ENCODE measurements around the gene PUS3. TPM values are rescaled to one million over a fixed set of nuclear protein-coding genes. Genes with fewer than 3 reads are reported as not detected.

The PUS3 gene
- total RNA-seq, 1 donor from 2014 or later, result 31.3 TPM

DNA sequence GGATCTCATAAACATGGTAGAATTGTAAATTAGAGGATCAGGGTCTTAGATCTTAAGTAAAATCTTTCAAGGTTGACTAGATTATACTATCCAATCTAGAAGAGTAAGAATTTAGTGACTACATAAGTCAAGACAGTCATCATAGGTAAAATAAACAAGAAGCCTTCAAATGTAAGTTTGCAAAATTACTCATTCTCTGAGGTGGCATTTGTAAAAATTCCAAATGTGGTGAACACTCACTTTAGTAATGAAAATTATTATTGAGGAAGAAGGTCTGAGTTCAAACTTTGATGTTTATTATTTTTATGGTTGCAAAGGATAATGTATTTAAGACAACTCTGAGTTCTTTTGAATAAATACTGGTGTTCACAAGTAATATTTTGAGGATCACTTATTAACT is 10.9 kb downstream of the PUS3 start:
- Histone ChIP-seq H3K27ac (no peak overlapping the region), H3K36me3 (peaks cover 6 to 21% of the 10 kb centered on the region in 2 donors), H3K27me3 (no peaks in the 10 kb centered on the region), H3K9me3 (no peaks in the 10 kb centered on the region), H3K4me3 (no peak overlapping the region), H3K4me1 (peaks cover 0 to 2% of the 10 kb centered on the region in 2 donors)
- no peak for DNase-seq (ENCODE audit: low spot score in 2 of 2)
- intact Hi-C loops (cut with DNase I), result no loop called here
- TF ChIP-seq, protein P1, sequence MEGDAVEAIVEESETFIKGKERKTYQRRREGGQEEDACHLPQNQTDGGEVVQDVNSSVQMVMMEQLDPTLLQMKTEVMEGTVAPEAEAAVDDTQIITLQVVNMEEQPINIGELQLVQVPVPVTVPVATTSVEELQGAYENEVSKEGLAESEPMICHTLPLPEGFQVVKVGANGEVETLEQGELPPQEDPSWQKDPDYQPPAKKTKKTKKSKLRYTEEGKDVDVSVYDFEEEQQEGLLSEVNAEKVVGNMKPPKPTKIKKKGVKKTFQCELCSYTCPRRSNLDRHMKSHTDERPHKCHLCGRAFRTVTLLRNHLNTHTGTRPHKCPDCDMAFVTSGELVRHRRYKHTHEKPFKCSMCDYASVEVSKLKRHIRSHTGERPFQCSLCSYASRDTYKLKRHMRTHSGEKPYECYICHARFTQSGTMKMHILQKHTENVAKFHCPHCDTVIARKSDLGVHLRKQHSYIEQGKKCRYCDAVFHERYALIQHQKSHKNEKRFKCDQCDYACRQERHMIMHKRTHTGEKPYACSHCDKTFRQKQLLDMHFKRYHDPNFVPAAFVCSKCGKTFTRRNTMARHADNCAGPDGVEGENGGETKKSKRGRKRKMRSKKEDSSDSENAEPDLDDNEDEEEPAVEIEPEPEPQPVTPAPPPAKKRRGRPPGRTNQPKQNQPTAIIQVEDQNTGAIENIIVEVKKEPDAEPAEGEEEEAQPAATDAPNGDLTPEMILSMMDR (IDR thresholded peaks at IDR 0.05), result no peak

DNA sequence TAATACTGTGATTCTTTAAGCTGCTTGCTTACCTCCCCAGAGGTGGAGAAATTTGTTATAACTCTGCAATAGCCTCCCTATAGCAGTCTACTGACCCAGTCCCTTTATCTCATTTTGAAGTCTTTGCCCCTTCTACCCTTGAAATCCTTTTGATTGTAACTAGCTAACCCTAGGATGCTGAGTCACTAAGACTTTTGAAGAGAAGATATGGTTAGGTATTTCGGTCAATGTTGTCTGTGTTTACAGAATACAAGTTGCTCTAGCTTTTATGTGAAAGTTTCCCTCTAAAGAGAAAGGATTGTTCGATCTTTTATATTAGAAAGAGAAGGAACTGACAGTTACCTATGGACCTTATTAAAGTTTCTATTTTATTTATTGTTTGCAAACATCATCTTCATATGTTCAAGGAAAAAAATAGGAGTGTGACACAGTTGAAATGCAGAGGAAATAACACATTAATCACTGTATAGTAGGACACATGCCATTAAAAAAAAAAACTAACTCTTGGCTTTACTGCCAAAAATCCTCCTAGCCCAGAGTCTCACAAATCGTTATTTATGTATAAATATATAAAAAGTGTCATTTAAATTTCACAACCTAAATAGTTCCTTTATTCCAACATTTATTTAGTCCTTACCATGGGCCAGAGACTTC is 12.4 kb downstream of the PUS3 start:
- Histone ChIP-seq H3K27me3 (no peaks in the 10 kb centered on the region), H3K4me3 (no peak overlapping the region)
- TF ChIP-seq, protein P1 (IDR thresholded peaks at IDR 0.05), result no peak

DNA sequence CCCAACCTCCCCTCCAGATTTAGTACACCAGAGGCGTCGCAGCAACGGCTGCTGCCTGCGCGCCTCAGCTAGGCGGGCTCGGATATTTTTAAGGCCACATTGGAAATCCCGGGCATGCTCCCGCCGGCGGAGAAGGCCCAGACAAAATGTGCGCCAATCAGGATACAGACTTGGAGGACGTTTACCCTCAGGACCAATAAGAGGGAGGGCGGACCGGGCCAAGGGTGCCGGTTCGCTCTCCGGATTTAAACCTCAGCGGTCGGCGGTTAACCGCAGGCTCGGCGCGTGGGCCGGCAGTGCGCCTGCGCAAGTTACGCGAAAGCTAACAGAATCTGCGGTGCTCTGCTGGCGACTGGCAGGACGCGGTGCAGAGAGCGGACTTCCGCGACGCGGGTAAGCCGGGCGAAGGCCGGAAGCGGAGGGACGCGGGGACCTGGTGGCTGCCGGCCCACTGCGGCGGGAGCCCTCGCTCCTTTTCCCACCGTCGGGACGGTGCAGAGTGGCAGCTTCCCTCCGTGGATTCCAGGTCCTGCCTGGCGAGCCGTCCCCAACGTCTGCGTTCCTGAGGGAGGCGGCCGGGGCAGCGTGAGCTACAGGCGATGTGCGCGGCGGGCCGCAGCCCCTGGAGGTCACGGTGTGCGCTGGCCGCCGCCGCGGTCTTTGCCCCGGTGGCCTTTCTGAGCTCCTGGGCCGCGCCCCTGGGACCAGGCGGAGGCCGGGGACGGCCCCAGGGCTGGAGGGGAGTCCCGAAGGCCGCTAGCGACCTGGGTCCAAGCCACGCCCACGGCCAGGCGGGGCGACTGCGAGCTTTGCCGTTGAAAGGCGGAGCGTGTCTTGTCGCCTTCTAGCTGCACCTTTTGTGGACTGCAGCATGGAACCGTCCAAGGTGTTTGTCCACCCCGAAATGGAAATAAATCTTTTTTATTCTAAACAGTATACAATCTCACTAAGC is 15.4 kb downstream of the PUS3 start, which contains the start of gene HYLS1:
HYLS1 (plus strand) TSS at position 296 of the 952 bp plus-strand sequence. CDS start 11,701 bp downstream, outside the sequence.
- intact Hi-C loops (cut with DNase I), result loop anchor here (1.0 to 10.0 kb wide), 12 partner anchors 16 to 1243 kb away; partner anchors contain the start of genes CCDC15, CDON, CHEK1 and EI24

More for the DNA sequence above, 12.4 kb downstream of the PUS3 start:
- H3K9me3 ChIP-seq, result no peaks in the 10 kb centered on the region
- DNase-seq (ENCODE audit: low spot score in 2 of 2), result no peak
- H3K36me3 ChIP-seq, result peaks cover 6 to 18% of the 10 kb centered on the region in 2 donors
- peaks cover 2% of the 10 kb centered on the region in 2 donors for H3K4me1 ChIP-seq
- intact Hi-C loops (cut with DNase I), result no loop called here
- no peak overlapping the region for H3K27ac ChIP-seq

DNA sequence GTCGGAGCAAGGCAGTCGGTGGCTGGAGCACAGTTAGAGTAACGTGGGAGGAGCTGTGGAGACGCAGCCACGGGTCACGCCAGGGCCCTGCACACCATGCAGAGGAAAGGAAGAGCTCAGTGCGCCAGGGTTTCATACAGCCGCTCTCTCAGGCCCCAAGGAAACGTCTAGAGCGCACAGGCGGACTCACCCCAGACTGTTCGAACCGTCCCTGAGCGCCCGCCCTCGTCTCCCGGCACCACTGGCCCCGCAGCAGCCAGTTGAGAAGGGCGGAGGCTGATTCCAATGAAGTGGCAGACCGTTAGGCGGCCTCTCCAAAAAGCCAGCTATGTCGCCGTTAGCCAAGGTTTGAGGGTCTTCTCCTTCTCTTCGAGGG is 16.0 kb downstream of the PUS3 start:
- TF ChIP-seq, protein P1 (IDR thresholded peaks at IDR 0.05), result no peak
- Histone ChIP-seq H3K9me3 (no peaks in the 10 kb centered on the region), H3K36me3 (peaks cover 0 to 3% of the 10 kb centered on the region in 2 donors), H3K27me3 (no peaks in the 10 kb centered on the region), H3K27ac (peak overlapping the region; percentile 91 to 98), H3K4me3 (peak overlapping the region; percentile 71 to 90), H3K4me1 (peaks cover 2% of the 10 kb centered on the region in 2 donors)
- peak in 1 of 2 donors; percentile 71 for DNase-seq (ENCODE audit: low spot score in 2 of 2)
- intact Hi-C loops (cut with DNase I), result loop anchor here (1.0 to 10.0 kb wide), 12 partner anchors 16 to 1242 kb away; partner anchors contain the start of genes CCDC15, CDON, CHEK1 and EI24

More for the DNA sequence above, 15.4 kb downstream of the PUS3 start, which contains the start of gene HYLS1:
- H3K4me1 ChIP-seq, result peaks cover 2% of the 10 kb centered on the region in 2 donors
- TF ChIP-seq, protein P1 (IDR thresholded peaks at IDR 0.05), result peak in 2 of 3 experiments; percentile 4 to 34
- no peaks in the 10 kb centered on the region for H3K27me3 ChIP-seq
- H3K9me3 ChIP-seq, result no peaks in the 10 kb centered on the region
- H3K27ac ChIP-seq, result peak within 1 kb of the TSS; percentile 91 to 98
- peak within 1 kb of the TSS; percentile 71 to 90 for H3K4me3 ChIP-seq
- peaks cover 0 to 3% of the 10 kb centered on the region in 2 donors for H3K36me3 ChIP-seq
- DNase-seq (ENCODE audit: low spot score in 2 of 2), result peak; percentile 81 to 97

DNA sequence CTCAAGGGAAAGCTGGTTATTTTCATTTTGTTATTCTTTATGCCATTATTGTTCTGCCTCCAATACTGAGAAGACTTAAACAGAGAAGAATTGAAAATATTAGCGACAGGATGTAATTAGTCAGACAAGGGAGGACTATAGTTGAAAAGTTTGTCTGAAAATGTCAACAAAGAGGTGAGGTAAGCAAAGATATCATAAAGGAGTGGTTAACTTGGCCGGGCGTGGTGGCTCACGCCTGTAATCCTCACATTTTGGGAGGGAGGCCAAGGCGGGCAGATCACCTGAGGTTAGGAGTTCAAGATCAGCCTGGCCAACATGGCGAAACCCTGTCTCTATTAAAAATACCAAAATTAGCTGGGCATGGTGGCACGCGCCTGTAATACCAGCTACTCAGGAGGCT is 19.6 kb downstream of the PUS3 start:
- TF ChIP-seq, protein P1 (IDR thresholded peaks at IDR 0.05), result no peak
- Histone ChIP-seq H3K4me3 (no peak overlapping the region), H3K4me1 (peaks cover under 1 to 2% of the 10 kb centered on the region in 2 donors), H3K27ac (no peak overlapping the region), H3K27me3 (no peaks in the 10 kb centered on the region), H3K9me3 (no peaks in the 10 kb centered on the region), H3K36me3 (no peaks in the 10 kb centered on the region)
- intact Hi-C loops (cut with DNase I), result loop anchor here (10.0 kb wide), 2 partner anchors 389 to 1239 kb away; partner anchors contain the start of gene FEZ1
- no peak for DNase-seq (ENCODE audit: low spot score in 2 of 2)
